PC-3 (cell line): Measurements from ENCODE around the gene CHAC1. TPM values are rescaled to one million over a fixed set of nuclear protein-coding genes. Genes with fewer than 3 reads are reported as not detected.

Experiments used
- ATAC-seq: fragments of 200-7000 bp; cut with Tn5 transposase; 2 replicates; pipeline ENCODE4 v1.9.1; 2020; ENCODE audit warnings: mild to moderate bottlenecking, moderate library complexity
- BruUV-seq: library from RNA; stranded (reverse); fragments of 400-500 nt; replicated peaks from 2 replicates; lab custom pipeline; 2021; lab: Mats Ljungman, UMichigan
- CTCF ChIA-PET: fragments of 300-600 bp; sonication (Branson Sonifier 250); formaldehyde crosslinking; loops from one replicate; lab custom pipeline; 2022; ENCODE audit warnings: antibody characterized with exemption; lab: Charles Lee
- POLR2A ChIA-PET: fragments of 300-600 bp; sonication (Branson Sonifier 250); formaldehyde crosslinking; loops from one replicate; lab custom pipeline; 2022; ENCODE audit warnings: antibody characterized with exemption; ENCODE audit not compliant: unreplicated experiment; lab: Charles Lee
- DNase-seq: peaks from one replicate; pipeline ENCODE4 v3.0.0-alpha.2; 2015
- H2AFZ ChIP-seq: fragments of 300-600 bp; sonication (generic); 2 replicates; pipeline ENCODE4 v1.6.0; 2016; ENCODE audit warnings: antibody characterized with exemption, low read length
- H3F3A ChIP-seq: fragments of 300-600 bp; sonication (generic); one replicate; pipeline ENCODE4 v1.6.0; 2017; ENCODE audit warnings: antibody characterized with exemption, low read length, control low read depth, mild to moderate bottlenecking; ENCODE audit not compliant: unreplicated experiment
- H3K27ac ChIP-seq: fragments of 300-600 bp; sonication (generic); 2 replicates; pipeline ENCODE4 v1.5.1; 2016; ENCODE audit warnings: mild to moderate bottlenecking, low read length
- H3K27me3 ChIP-seq: fragments of 300-600 bp; sonication (generic); 2 replicates; pipeline ENCODE4 v1.6.1; 2016; ENCODE audit warnings: low read length, mixed read lengths
- H3K36me3 ChIP-seq: fragments of 300-600 bp; sonication (generic); 2 replicates; pipeline ENCODE4 v1.6.1; 2016; ENCODE audit warnings: low read depth, mixed run types, low read length, mixed read lengths
- H3K4me1 ChIP-seq: fragments of 300-600 bp; sonication (generic); 2 replicates; pipeline ENCODE4 v1.5.1; 2016; ENCODE audit warnings: low read length; ENCODE audit not compliant: insufficient read depth
- H3K4me2 ChIP-seq: fragments of 300-600 bp; sonication (generic); 2 replicates; pipeline ENCODE4 v1.6.0; 2016; ENCODE audit warnings: low read length
- H3K4me3 ChIP-seq: fragments of 300-600 bp; sonication (generic); 2 replicates; pipeline ENCODE4 v1.5.1; 2016; ENCODE audit warnings: mild to moderate bottlenecking, low read length, mixed read lengths
- H3K79me2 ChIP-seq: fragments of 300-600 bp; sonication (generic); 2 replicates; pipeline ENCODE4 v1.6.1; 2017; ENCODE audit warnings: low read length, mixed read lengths
- H3K9ac ChIP-seq: fragments of 300-600 bp; sonication (generic); 2 replicates; pipeline ENCODE4 v1.6.0; 2016; ENCODE audit warnings: mild to moderate bottlenecking, low read length
- H3K9me2 ChIP-seq: fragments of 300-600 bp; sonication (generic); replicated peaks from 2 replicates; pipeline ENCODE4 v1.6.1; 2016; ENCODE audit warnings: mixed run types, low read length, mixed read lengths
- H3K9me3 ChIP-seq: fragments of 300-600 bp; sonication (generic); 2 replicates; pipeline ENCODE4 v1.6.1; 2016; ENCODE audit warnings: low read length, mixed read lengths
- H4K20me1 ChIP-seq: fragments of 300-600 bp; sonication (generic); 2 replicates; pipeline ENCODE4 v1.6.1; 2016; ENCODE audit warnings: low read length, mixed read lengths
- CTCF ChIP-seq: fragments of 300-600 bp; sonication (generic); conservative IDR thresholded peaks from 2 replicates; pipeline ENCODE4 v1.5.1; 2017; ENCODE audit warnings: antibody characterized with exemption, low read depth, mild to moderate bottlenecking, low read length
- EZH2 ChIP-seq: fragments of 300-600 bp; sonication (generic); IDR thresholded peaks from one replicate; pipeline ENCODE4 v1.6.1; 2017; ENCODE audit warnings: antibody characterized with exemption, mild to moderate bottlenecking, low read length; ENCODE audit not compliant: unreplicated experiment
- intact Hi-C: fragments of 100-400 bp; cut with micrococcal nuclease; formaldehyde crosslinking; loops from 2 replicates; pipeline ENCODE4 v1.9.0; 2023
- total RNA-seq: library from RNA; depleted of rRNA; stranded (reverse); fragments of >200 nt; gene quantifications from 2 replicates; pipeline ENCODE4 v1.2.3, GENCODE V29; 2014; rRNA removed

CHAC1 gene
- total RNA-seq, 1 experiment from 2014 or later, result 13.3 TPM

GRCh38 chr15:41004490-41004889 lies 51.2 kb downstream of the CHAC1 start:
- POLR2A ChIA-PET, result no interaction called here
- CTCF ChIA-PET, result no interaction called here

More at GRCh38 chr15:41004490-41004889, 51.2 kb downstream of the CHAC1 start:
- no peak for TF ChIP-seq EZH2
- TF ChIP-seq CTCF, result no peak
- intact Hi-C loops, result loop anchor here (5.0 kb wide), 1 partner anchor 97 kb away; no protein-coding TSS in a partner anchor
- H3F3A ChIP-seq, result peaks cover 8% of the 10 kb centered on the region
- no peak overlapping the region for H3K9ac ChIP-seq
- H3K4me1 ChIP-seq, result peaks cover 31% of the 10 kb centered on the region
- no peak overlapping the region for H3K27ac ChIP-seq
- no peaks in the 10 kb centered on the region for H3K9me3 ChIP-seq
- ATAC-seq (no peak), DNase-seq (no peak)
- no TSS peak for BruUV-seq
- H3K4me3 ChIP-seq, result no peak overlapping the region
- H3K27me3 ChIP-seq, result no peaks in the 10 kb centered on the region
- H2AFZ ChIP-seq, result no peak overlapping the region
- no peaks in the 10 kb centered on the region for H3K9me2 ChIP-seq
- peaks cover 6% of the 10 kb centered on the region; the same call in 1 of the 2 replicates for H3K79me2 ChIP-seq
- no peaks in the 10 kb centered on the region for H4K20me1 ChIP-seq
- H3K4me2 ChIP-seq, result no peak overlapping the region
- peaks cover 42% of the 10 kb centered on the region for H3K36me3 ChIP-seq

Other genes with a start within 250 kb of the CHAC1 start
- gene RMDN3, start 198.2 kb upstream of the CHAC1 start, total RNA-seq, result 21.4 and 34.0 TPM in 2 replicates
- 58.9 and 65.8 TPM in 2 replicates for gene GCHFR, start 189.4 kb upstream of the CHAC1 start, total RNA-seq
- 0.63 and 1.5 TPM in 2 replicates for gene C15orf62, start 183.5 kb upstream of the CHAC1 start, total RNA-seq
- 32.3 and 39.6 TPM in 2 replicates for gene ZFYVE19, start 146.4 kb upstream of the CHAC1 start, total RNA-seq
- gene DNAJC17, start 146.0 kb upstream of the CHAC1 start, total RNA-seq, result 51.2 and 53.3 TPM in 2 replicates
- gene PPP1R14D, start 124.8 kb upstream of the CHAC1 start, total RNA-seq, result 0.33 TPM in 1 of 2 replicates, not detected in the other
- gene SPINT1, start 109.4 kb upstream of the CHAC1 start, total RNA-seq, result 177 and 244 TPM in 2 replicates
- gene RHOV, start 79.2 kb upstream of the CHAC1 start, total RNA-seq, result 39.5 and 52.2 TPM in 2 replicates
- gene VPS18, start 59.0 kb upstream of the CHAC1 start, total RNA-seq, result 37.6 and 39.5 TPM in 2 replicates
- gene DLL4, start 24.1 kb upstream of the CHAC1 start, total RNA-seq, result 2.2 and 2.9 TPM in 2 replicates
- gene INO80, start 162.8 kb downstream of the CHAC1 start, total RNA-seq, result 38.4 and 47.7 TPM in 2 replicates